Psoas muscle (tissue), 8 donors: ENCODE results near the gene KRT17. TPM values are rescaled to one million over a fixed set of nuclear protein-coding genes. Genes with fewer than 3 reads are reported as not detected.
A peak's percentile ranks its signal among the peaks of the same experiment; 100 is the strongest.
"Not testable (repeated sequence)": the region's sequence is repeated elsewhere in the genome, so short reads cannot be mapped to it uniquely, and the experiment has no call there.

Experiments
- ATAC-seq, 4 donors: fragments of 200-7000 bp; cut with Tn5 transposase; one replicate each; pipeline ENCODE4 v1.9.1; 2020; ENCODE audit warnings: moderate library complexity in 3 of 4, mild to moderate bottlenecking in 2 of 4
- DNase-seq, 2 donors: peaks; one replicate each; pipeline ENCODE4 v3.0.0-alpha.2; 2020
- H3K27ac ChIP-seq: fragments of 200-600 bp; one replicate; pipeline ENCODE4 v1.8.0; 2022
- H3K27me3 ChIP-seq, 3 donors: fragments of 200-600 bp in 1 of 3; one replicate each; pipeline versions ENCODE4 v1.6.1 to v1.8.0; 2013 to 2022; ENCODE audit warnings: low read length in 2 of 3, mild to moderate bottlenecking in 2 of 3, moderate library complexity in 1 of 3; ENCODE audit not compliant: insufficient read depth in 3 of 3
- H3K36me3 ChIP-seq, 2 donors: fragments of 200-600 bp in 1 of 2; one replicate each; pipeline versions ENCODE4 v1.6.1 to v1.8.0; 2013 to 2022; ENCODE audit warnings: low read depth in 1 of 2, mild to moderate bottlenecking in 1 of 2, moderate library complexity in 1 of 2; ENCODE audit not compliant: insufficient read depth in 1 of 2
- H3K4me1 ChIP-seq: fragments of 200-600 bp; one replicate; pipeline ENCODE4 v1.8.0; 2022
- H3K4me3 ChIP-seq: fragments of 200-600 bp; one replicate; pipeline ENCODE4 v1.8.0; 2022; ENCODE audit warnings: mild to moderate bottlenecking
- H3K9me3 ChIP-seq: fragments of 200-600 bp; one replicate; pipeline ENCODE4 v1.8.0; 2022
- WGBS, 3 donors: extraction: QIAGEN DNeasy Blood & Tissue Kit; methylation state at CpG; one replicate each; pipeline versions ENCODE4 v1.1.6 to v1.1.7; 2013; 5-methylcytosine and 5-hydroxymethylcytosine counted together
- intact Hi-C, 2 donors: fragments of 100-400 bp; cut with DNase I; formaldehyde crosslinking; loops; one replicate each; pipeline versions ENCODE4 v1.11.0 to v1.14.2; 2022
- polyA plus RNA-seq, 3 donors: library from polyadenylated mRNA; stranded (reverse); fragments of 200-250 nt; gene quantifications; one replicate each; pipeline ENCODE4 v1.2.3, GENCODE V29; 2013
- total RNA-seq, 4 donors: library from RNA; stranded (reverse); fragmentation: NEBNext Ultra II Directional in 2 of 4; extraction: Animal tissue kit (Norgen Biotek cat#: 25700) in 2 of 4; gene quantifications; one replicate each; pipeline versions ENCODE4 v1.2.1 to v1.2.4, GENCODE V29; 2021 to 2023
- TF ChIP-seq, protein P1 (sequence below): fragments of 200-600 bp; IDR thresholded peaks from one replicate; pipeline ENCODE4 v1.8.0; 2022; ENCODE audit warnings: antibody characterized with exemption
- donor health status: healthy with polysubstance abuse.
- donor health status: DM: no; HTN: no; CAD: no; lungs with moderate emphysema.
- donor health status: Bipolar disorder and iron deficiency.
- donor health status: healthy.
- donor health status: DM: yes; HTN: yes; CAD: no.
- donor health status: DM: no; HTN: no; CAD: no.
- donor health status: DM: no; HTN: no; CAD: no.
- donor health status: DM: yes; HTN: yes; CAD: no.

Gene KRT17
- total and polyA plus RNA-seq, 7 donors = 0.10 to 0.38 (median 0.20) TPM; not detected in 4

DNA sequence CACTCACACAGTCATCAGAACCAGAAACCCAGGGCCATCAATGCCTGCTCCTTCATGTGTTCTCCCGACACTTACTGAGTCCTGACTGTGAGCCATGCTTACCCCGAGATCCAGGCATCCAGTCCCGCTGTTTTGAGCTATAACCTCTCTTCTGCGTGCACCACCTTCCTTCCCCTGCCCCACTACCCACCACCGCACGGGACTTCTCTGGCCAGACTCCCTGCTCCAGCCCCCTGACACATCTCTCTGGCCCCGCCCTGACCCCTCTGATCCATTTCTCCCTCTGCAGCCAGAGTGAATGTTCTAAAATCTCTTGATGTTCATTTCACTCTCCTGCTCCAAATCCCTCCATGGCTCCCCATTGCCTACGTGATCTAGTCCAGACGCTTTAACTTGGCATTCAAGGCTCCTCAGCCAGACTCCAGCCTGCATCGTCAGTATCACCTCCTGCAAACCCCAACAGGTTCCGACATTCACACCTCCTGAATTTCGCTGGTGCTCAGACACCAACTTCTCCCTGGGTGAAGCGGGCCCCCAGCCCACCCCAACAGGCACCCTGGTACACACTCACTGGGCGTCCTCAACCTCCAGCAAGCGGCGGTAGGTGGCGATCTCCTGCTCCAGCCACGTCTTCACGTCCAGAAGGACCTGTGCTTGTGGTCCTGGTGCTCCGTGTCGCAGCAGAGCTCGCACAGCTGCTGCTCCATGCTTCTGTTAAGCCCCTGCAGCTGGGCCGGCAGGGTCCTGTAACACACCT is 3.1 kb upstream of the KRT17 start:
- ATAC-seq = no peak
- intact Hi-C loops = no loop called here
- Histone ChIP-seq H3K4me1 (no peaks in the 10 kb centered on the region), H3K27ac (no peak overlapping the region), H3K4me3 (no peak overlapping the region), H3K36me3 (no peaks in the 10 kb centered on the region), H3K9me3 (no peaks in the 10 kb centered on the region), H3K27me3 (peaks cover 0 to 5% (median 0%) of the 10 kb centered on the region in 3 donors)
- WGBS, 3 donors = 84 to 87% (median 85%) methylated on average over 23 of the region's 23 CpGs
- TF ChIP-seq, protein P1, sequence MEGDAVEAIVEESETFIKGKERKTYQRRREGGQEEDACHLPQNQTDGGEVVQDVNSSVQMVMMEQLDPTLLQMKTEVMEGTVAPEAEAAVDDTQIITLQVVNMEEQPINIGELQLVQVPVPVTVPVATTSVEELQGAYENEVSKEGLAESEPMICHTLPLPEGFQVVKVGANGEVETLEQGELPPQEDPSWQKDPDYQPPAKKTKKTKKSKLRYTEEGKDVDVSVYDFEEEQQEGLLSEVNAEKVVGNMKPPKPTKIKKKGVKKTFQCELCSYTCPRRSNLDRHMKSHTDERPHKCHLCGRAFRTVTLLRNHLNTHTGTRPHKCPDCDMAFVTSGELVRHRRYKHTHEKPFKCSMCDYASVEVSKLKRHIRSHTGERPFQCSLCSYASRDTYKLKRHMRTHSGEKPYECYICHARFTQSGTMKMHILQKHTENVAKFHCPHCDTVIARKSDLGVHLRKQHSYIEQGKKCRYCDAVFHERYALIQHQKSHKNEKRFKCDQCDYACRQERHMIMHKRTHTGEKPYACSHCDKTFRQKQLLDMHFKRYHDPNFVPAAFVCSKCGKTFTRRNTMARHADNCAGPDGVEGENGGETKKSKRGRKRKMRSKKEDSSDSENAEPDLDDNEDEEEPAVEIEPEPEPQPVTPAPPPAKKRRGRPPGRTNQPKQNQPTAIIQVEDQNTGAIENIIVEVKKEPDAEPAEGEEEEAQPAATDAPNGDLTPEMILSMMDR = no peak
- DNase-seq = no peak

DNA sequence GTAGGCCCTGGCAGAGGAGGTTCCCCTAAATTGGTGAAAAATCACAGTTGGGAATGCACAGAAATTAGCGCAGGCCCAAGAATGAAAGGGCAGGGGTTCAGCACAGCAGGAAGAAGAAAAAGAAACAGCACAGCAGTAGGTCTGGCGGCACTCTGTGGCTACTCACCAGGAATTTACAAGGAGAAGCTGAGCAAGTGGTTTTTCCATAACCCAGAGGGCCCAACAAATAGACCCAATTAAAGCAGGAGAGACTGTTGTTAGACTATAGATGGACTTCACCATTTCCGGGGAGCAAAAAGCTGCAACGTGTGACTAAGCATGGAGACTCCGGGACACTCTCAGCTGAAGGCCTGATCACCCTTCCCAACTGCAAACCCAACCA is 2.5 kb upstream of the KRT17 start:
- DNase-seq, ATAC-seq, intact Hi-C loops, H3K9me3 ChIP-seq, H3K4me1 ChIP-seq, H3K27ac ChIP-seq, H3K4me3 ChIP-seq, H3K36me3 ChIP-seq: not testable (repeated sequence)
- 83 to 86% (median 83%) methylated on average over 5 of the region's 5 CpGs for WGBS, 3 donors
- H3K27me3 ChIP-seq = peaks cover 0 to 11% (median 0%) of the 10 kb centered on the region in 3 donors

DNA sequence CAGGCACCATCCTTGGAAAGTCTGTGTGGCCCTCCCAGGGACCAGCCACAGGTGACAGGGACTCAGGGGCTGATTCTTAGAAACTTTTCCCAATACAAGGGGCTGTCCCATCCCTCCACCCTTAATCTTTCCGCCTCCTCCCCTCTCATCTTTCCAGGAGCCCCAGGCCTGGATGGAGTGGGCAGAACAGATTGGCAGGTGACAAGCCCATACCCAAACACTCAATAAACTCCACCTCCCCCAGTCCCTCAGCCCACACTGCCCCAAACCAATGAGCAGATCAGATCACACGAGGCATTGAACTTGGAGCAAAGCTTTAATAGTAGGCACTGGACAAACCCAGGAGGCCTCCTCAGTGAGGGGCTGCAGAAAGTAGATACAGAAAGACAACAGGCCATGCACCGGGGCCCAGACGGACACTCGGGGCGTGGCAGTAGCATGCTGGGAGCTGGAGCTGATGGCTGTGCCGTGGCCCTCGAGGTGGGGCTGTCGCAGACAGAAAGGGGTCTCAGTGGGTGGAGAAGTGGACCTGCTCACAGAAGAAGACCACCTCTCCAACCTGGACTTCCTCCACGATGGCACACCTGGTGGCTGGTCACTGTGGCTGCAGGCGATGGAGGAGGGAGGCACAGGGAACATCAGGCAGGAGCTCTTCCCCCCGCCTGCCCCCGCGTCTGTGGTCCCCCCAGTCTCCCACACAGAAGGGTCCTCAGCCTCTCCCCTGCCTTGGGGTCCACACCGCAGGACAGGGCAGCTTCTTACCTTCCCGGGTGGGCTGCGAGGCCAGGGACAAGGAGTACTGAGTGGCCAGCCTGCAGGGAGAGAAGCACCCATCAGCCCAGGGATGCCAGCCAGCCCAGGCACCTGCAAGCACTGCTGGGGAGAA is 1.9 kb upstream of the KRT17 start:
- H3K4me3 ChIP-seq, ATAC-seq, H3K9me3 ChIP-seq, H3K4me1 ChIP-seq, DNase-seq, H3K27ac ChIP-seq, H3K36me3 ChIP-seq, intact Hi-C loops: not testable (repeated sequence)
- 85 to 91% (median 88%) methylated on average over 14 to 17 of the region's 17 CpGs for WGBS, 3 donors
- peaks cover 0 to 11% (median 2%) of the 10 kb centered on the region in 3 donors for H3K27me3 ChIP-seq

DNA sequence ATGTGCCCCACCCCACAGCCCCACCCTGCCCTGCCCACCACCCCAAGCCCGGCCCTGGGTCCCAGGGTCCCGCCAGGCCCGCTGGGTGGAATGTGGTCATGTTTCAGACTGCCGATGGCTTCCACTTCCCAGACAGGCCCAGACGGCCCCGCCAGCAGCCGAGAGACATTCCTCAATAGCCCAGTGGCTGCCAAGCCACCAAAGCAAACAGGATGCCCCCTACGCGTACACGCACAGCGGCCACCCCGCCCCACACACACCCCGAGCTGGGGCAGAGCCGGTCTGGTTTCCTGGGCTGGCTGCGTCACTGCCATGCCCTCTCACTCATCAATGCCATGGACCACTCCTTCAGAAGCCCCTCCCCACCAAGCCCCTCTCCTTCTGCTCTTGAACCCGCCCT is 1.2 kb upstream of the KRT17 start:
- Histone ChIP-seq H3K36me3 (no peaks in the 10 kb centered on the region), H3K9me3 (no peaks in the 10 kb centered on the region), H3K27me3 (peaks cover 0 to 11% (median 2%) of the 10 kb centered on the region in 3 donors), H3K27ac (no peak overlapping the region), H3K4me1 (no peaks in the 10 kb centered on the region), H3K4me3 (no peak overlapping the region)
- ATAC-seq (no peak), DNase-seq (peak in 1 of 2 donors; percentile 18)
- TF ChIP-seq, protein P1 = no peak
- 62 to 72% (median 70%) methylated on average over 11 to 16 of the region's 16 CpGs for WGBS, 3 donors
- intact Hi-C loops = no loop called here

DNA sequence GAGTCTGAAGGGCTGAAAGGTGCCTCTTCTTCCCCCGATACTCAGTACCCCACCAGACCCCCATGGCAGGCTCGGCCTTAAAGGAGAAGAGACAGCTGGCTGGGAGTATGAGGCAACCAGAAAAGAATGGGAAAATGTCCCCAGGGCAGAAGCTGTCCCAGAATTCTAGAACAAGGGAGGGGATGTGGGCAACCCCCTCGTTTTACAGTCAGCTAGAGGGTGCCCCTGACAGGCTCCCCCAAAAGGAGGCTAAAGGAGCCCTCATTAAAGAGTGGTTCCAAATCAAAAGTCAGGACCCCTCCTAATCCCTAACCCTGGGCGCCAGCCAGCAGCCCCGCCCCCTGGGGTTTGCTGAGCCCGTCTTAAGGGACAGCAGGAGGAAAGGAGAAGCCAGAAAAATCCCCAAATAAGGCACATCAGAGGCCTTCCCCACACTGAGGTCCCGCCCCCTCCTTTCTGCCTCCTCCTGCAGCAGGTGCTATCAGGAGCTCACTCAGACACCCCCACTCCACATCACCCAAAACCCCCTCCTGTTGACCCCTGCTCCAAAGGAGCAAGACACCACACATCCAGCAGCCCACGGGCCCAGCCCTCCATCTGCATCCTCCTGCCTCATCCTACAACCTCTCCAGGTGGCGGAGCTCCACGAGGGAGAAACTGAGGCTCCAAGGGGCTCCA is 1.1 kb downstream of the KRT17 start:
- H3K4me3 ChIP-seq, intact Hi-C loops, H3K36me3 ChIP-seq, DNase-seq, H3K27ac ChIP-seq, H3K9me3 ChIP-seq, H3K4me1 ChIP-seq, ATAC-seq: not testable (repeated sequence)
- peaks cover 0 to 11% (median 2%) of the 10 kb centered on the region in 3 donors for H3K27me3 ChIP-seq
- 48 to 61% (median 49%) methylated on average over 10 of the region's 10 CpGs for WGBS, 3 donors

DNA sequence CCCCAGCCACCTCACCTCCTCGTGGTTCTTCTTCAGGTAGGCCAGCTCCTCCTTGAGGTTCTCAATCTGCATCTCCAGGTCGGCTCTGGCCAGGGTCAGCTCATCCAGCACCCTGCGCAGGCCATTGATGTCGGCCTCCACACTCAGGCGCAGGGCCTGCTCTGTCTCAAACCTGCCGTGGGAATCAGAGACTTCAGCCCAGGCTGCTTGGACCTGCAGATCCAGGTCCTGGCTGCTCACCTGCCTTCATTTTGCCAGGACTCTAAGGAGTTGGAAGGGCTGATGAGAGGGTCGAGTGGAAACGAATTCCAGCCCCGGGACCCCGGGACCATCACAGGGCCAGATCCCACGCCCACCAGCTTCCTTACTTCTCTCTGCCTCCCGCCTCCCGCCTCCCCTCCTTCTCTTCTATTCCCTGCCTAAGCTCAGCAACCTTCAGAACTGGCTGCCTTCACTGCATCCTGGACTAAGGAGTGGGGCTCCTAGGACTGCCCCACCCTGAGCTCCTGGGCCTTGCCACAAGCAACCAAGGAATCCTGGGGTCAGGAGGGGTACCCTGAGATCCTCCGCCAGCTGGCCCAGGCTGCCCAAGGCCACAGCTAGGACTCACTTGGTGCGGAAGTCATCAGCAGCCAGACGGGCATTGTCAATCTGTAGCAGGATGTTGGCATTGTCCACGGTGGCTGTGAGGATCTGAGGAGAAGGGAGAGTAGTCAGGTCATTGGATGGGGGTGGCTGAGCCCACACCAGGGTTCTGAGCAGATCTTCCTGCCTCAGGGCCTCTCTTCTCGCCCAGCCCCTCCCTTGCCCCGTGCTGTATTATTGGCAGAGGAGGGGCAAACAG is 1.8 kb downstream of the KRT17 start:
- H3K4me3 ChIP-seq, H3K36me3 ChIP-seq, DNase-seq, H3K4me1 ChIP-seq, H3K9me3 ChIP-seq, intact Hi-C loops, ATAC-seq, H3K27ac ChIP-seq: not testable (repeated sequence)
- 66 to 77% (median 71%) methylated on average over 18 to 19 of the region's 19 CpGs for WGBS, 3 donors
- peaks cover 0 to 11% (median 2%) of the 10 kb centered on the region in 3 donors for H3K27me3 ChIP-seq
